ENCODE results near the gene CASZ1.

CASZ1 gene

DNA sequence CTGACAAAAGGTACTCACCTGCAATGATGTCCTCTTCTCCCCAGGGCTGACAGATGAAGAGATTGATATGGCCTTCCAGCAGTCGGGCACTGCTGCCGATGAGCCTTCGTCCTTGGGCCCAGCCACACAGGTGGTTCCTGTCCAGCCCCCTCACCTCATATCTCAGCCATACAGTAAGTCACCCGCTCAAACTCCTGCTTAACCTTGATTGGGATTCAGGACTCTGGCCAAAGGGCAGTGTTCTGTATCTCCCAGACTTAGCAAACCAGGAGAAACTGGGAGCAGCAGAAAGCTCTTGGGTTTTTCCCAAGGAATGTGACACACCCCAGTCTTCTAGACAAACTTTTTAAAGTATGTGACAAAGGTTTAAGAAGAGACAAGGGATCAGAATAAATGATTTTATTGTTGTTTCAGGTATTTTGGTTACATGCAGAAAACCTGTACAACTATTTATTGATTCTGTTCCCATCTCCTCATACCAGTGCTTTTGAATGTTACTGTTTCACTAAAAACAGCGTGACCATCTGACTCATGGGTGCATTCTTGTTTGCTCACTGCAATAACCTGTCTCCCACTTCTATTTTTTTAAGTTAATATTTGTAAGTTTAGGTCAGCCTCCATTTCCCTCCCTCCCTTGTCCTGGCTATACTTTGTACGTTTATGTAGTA is 197.1 kb downstream of the CASZ1 start:
- peak; percentile 62 for DNase-seq (ENCODE audit: low read depth)

DNA sequence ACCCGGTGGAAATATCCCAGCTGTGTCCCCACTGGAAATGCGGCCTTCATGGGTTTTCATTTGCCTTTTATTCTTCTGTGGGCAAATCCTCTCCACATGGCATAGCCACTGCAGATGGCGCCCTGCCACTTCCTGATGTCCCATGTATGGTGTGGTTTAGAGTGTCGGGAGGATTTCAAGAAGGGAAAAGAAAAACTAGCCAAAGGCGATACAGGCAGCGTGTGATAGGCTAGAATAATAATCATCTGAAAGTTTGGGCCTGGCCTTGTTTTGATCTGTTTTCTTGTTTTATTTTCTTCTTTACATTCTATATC is 198.1 kb downstream of the CASZ1 start:
- DNase-seq (ENCODE audit: low read depth), result no peak

DNA sequence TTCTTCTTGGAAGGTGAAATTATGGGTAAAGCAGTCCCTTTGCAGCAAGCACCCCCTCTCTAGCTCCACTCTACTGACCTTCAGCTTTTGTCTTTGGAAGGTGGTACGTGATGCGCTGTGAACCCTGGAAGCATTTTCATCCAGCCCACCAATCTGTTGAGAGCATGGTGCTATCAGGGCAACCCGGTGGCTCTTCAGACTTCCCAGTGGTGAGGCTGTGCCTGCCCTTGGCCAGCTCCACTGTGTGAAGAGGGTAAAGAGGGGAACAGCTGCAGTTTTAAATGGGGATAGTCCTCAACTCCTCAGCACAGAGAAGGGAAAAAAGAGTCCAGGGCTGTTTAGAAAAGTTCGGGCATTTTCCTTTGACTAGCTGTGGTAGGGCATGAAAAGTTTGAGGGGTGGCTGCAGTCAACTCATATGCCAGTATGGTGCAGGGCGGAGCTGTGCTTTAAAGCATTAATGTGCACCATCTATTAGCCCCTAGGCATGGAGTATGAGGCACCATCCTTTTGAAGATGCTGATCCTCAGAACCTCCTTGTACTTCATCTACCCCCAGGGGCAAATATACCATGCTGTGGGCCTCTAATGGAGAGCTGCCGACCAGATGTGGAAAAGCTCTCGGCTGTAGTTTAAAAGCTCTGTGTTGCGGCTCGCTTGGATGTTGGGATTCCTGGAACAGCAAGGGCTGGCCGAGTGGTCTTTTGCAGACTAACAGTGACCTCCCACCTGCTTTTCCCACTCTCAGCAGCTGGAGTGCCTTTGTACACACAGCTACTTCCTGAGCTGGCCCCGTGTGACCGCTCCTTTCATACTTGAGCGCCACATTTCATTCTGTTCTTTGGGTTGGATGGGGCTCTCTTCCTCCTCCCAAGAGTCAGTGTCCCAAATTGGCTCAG is 198.7 kb downstream of the CASZ1 start:
- DNase-seq (ENCODE audit: low read depth), result no peak

DNA sequence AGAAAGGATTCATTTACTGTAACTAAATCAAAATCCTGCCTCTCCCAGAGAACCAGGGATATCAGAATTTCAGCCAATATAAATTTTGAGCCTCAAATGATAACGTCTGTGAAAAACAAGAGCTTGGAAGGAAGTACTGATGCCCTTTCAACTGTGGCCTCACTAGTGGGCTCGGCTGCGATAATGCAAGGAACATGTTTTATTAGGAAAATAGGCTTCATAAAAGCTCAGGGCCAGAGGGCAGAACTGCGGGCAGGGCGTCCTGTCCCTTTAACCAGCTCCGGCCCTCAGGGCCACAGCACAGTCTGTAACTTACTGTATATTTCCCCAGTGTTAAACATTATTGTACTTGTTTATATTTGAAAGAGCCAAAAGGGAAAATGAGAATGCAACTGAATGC is 199.7 kb downstream of the CASZ1 start:
- no peak for DNase-seq (ENCODE audit: low read depth)

DNA sequence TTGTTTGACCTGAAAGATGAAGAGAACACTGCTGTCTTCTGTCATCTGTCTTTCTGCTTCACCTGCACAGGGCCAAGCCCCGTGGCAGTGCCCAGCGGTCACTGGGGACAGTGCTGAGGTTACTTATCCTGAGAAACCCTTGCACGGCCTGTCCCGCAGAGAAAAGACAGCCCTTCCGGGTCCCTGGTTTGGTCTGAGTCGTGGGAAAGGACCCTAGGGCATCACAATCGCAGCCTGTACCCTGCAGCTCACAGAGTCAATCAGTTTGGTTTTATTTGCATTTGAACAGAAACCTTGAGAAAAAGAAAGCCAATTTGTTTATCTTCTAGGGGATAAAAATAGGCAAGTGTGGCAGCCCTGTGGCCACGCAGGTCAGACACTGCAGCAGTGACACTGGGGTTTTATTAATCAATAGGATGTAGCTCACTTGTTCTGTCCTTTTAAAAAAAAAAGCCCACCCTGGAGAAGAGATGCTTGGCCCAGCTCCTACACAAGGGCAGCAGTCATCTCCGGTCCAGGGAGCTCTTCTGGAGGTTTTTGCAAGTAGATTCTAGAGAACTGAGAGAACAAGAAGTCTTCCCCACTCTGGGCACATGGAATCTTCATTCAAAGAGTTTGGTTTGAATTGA is 201.7 kb downstream of the CASZ1 start:
- DNase-seq (ENCODE audit: low read depth), result no peak

DNA sequence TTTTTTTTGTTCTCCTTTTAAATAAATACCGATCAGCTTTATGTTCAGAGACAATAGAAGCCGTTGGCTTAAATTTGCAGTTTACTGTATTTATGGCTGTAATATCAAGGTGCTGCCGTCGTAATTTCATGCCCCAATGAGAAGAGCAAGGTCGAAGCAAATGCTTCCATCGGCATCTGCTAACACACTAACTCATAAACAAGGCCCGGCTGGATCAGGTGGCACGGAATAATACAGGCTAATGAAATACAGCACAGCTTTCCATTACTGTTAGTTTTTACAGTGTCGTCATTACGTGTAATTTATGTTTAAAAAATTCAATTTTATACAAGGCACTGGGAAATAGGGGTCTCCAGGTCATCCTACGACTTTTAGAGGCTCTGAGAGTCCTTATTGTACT is 202.7 kb downstream of the CASZ1 start:
- DNase-seq (ENCODE audit: low read depth), result no peak

DNA sequence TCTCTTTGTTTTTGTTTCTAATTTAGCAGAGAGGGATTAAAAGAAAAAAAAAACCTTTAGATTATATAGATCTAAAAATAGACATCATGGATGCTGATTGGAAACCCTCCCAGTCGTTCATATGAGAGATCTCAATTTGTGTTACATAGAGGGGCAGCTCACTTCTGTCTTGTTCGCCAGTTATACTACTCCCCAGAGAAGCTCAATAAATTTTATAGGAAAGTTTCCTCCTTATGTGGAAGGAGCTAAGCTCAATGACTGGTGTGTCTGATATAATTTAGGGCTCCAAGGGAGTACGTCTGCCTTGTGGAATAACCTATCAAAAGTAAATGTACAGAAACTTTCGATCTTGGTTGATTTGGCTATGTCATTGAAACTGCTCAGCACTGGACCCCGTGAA is 204.1 kb downstream of the CASZ1 start:
- DNase-seq (ENCODE audit: low read depth), result no peak

DNA sequence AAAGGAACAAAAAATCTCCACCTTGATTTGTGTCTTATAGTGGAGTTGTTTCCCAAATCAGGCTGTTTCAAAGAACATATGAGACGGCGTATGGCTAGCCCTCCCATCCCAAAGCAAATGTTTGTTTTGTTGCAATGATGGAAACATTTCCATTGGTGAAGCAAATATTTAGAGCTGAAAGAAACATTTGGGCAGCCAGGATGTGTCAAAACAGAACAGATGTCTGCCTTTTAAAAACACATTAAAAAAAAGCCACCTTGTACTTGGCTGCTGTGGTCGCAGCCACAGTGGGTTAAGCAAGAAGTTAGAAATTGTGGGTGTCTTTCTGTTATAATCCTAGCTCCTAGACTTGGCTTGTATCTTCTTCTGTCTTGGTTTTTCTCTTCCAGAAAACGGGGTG is 205.4 kb downstream of the CASZ1 start:
- DNase-seq (ENCODE audit: low read depth), result no peak

DNA sequence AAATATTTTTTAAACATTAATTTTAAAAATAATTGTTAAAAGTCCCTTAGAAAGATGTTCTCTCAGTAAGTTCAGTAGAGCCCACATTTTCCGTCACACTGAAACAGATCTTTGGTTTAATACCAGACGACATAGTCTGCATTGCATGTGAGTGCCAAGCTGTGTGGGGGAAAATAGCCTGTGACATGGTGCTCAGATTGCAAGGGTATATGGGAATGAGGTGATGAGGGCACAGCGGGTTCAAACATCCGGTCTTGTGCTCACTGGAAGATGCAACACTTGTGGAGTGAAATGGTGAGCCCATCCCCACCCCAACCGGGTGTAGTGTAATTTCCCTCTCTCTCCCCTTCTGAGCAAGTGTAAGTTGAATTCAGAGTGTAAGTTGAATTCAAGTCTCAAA is 207.4 kb downstream of the CASZ1 start:
- DNase-seq (ENCODE audit: low read depth), result no peak

DNA sequence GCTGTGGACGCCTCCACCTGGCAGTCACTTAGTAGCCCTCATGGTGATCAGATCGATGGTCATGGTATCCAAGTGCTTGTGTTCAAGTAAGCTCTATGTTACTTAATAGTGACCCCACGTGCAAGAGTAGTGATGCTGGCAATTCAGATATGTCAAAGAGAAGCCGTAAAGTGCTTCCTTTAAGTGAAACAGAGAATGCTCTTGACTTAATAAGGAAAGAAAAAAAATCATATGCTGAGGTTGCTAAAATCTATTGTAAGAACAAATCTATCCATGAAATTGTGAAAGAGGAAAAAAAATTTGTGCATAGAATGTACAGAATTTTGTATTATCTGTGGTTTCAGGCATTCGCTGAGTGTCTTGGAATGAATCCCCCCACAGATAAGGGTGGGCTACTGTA is 207.8 kb downstream of the CASZ1 start:
- DNase-seq (ENCODE audit: low read depth), result no peak
